Nephron (organoid): Measurements from ENCODE around the gene TTBK1.
A peak's percentile ranks its signal among the peaks of the same experiment; 100 is the strongest.

Source experiments
- H3K27ac Mint-ChIP-seq, 3 experiments: 2 replicates each; pipeline ENCODE4 v1.8.0; 2020; ENCODE audit warnings: mixed read lengths in 3 of 3, mild to moderate bottlenecking in 2 of 3, moderate library complexity in 1 of 3
- H3K27me3 Mint-ChIP-seq: 2 replicates; pipeline ENCODE4 v1.8.0; 2021; ENCODE audit warnings: low read depth, mild to moderate bottlenecking, moderate library complexity, mixed read lengths
- H3K36me3 Mint-ChIP-seq: 2 replicates; pipeline ENCODE4 v1.8.0; 2020; ENCODE audit warnings: low read depth, mixed read lengths
- H3K4me1 Mint-ChIP-seq: 2 replicates; pipeline ENCODE4 v1.8.0; 2020; ENCODE audit warnings: mixed read lengths
- H3K4me3 Mint-ChIP-seq, 3 experiments: 2 replicates each; pipeline ENCODE4 v1.8.0; 2020; ENCODE audit warnings: mild to moderate bottlenecking in 3 of 3, mixed read lengths in 3 of 3, moderate library complexity in 2 of 3
- H3K9me3 Mint-ChIP-seq: 2 replicates; pipeline ENCODE4 v1.8.0; 2020; ENCODE audit warnings: mixed read lengths
- TF ChIP-seq, protein P1 (sequence below), 3 experiments: fragments of 200-600 bp; sonication (generic); IDR thresholded peaks; one replicate each; pipeline ENCODE4 v1.5.0; 2021; ENCODE audit warnings: antibody characterized with exemption in 3 of 3; ENCODE audit not compliant: unreplicated experiment in 3 of 3

TTBK1 gene

DNA sequence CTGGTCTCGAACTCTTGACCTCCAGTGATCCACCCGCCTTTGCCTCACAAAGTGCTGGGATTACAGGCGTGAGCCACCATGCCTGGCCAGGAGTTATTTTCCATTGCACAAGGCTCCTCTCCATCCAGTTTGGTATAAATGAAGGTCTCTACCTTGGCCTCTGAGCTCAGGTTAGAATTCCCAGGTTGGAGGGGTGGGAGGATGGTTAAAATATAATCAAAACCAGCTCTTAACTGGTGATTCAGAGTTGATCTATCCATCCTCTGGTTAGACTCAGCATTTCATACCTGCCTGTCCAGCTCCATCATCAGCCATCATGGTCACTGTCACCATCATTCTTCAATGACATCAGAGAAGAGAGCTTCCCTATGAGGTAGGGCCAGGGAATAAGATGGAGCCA, 52.2 kb downstream of the TTBK1 start:
- H3K36me3 Mint-ChIP-seq: no peaks in the 10 kb centered on the region
- H3K4me3 Mint-ChIP-seq: no peak overlapping the region
- H3K9me3 Mint-ChIP-seq: no peaks in the 10 kb centered on the region
- no peak overlapping the region for H3K27ac Mint-ChIP-seq
- H3K27me3 Mint-ChIP-seq: peaks cover 4% of the 10 kb centered on the region
- TF ChIP-seq, protein P1, sequence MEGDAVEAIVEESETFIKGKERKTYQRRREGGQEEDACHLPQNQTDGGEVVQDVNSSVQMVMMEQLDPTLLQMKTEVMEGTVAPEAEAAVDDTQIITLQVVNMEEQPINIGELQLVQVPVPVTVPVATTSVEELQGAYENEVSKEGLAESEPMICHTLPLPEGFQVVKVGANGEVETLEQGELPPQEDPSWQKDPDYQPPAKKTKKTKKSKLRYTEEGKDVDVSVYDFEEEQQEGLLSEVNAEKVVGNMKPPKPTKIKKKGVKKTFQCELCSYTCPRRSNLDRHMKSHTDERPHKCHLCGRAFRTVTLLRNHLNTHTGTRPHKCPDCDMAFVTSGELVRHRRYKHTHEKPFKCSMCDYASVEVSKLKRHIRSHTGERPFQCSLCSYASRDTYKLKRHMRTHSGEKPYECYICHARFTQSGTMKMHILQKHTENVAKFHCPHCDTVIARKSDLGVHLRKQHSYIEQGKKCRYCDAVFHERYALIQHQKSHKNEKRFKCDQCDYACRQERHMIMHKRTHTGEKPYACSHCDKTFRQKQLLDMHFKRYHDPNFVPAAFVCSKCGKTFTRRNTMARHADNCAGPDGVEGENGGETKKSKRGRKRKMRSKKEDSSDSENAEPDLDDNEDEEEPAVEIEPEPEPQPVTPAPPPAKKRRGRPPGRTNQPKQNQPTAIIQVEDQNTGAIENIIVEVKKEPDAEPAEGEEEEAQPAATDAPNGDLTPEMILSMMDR (IDR thresholded peaks at IDR 0.05; ENCODE audit: unreplicated experiment in 3 of 3): no peak
- no peaks in the 10 kb centered on the region for H3K4me1 Mint-ChIP-seq

DNA sequence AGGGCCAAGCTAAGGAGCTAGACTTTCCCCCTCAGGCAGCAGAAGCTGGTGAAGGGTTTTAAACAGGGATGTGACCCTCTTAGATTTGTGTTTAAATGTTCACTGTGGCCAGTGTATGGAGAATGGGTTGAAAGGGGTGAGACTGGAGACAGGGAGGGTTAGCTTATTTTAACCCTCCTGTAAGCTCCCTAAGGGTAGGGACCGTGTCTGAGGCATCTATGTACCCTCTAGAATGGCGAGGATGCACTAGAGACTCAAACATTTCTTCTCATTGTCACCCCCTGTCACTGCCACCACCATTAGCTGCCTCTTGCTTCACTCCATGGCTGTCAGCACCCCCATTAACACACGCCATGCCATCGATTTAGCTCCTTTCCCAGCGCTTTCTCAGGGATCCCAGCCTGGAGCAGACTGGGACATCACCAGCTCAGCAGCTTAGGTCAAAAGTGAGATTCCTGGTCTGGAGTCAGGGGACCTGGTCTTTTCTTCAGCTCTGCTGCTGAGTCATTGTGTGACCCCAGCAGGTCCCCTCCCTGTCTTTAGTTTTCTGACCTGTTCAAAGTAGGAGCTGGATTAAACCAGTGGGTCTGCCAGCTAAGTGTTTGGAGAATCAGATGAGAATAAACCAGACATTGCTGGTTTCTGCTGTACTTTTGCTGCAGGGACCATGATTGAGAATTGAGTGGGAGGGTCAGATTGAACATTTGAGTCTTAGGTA, 53.7 kb downstream of the TTBK1 start:
- H3K36me3 Mint-ChIP-seq: no peaks in the 10 kb centered on the region
- no peaks in the 10 kb centered on the region for H3K4me1 Mint-ChIP-seq
- no peaks in the 10 kb centered on the region for H3K9me3 Mint-ChIP-seq
- TF ChIP-seq, protein P1 (IDR thresholded peaks at IDR 0.05; ENCODE audit: unreplicated experiment in 3 of 3): no peak
- H3K27ac Mint-ChIP-seq: peak overlapping the region in 1 of 3 experiments; percentile 77
- H3K27me3 Mint-ChIP-seq: peaks cover 7% of the 10 kb centered on the region
- H3K4me3 Mint-ChIP-seq: no peak overlapping the region

DNA sequence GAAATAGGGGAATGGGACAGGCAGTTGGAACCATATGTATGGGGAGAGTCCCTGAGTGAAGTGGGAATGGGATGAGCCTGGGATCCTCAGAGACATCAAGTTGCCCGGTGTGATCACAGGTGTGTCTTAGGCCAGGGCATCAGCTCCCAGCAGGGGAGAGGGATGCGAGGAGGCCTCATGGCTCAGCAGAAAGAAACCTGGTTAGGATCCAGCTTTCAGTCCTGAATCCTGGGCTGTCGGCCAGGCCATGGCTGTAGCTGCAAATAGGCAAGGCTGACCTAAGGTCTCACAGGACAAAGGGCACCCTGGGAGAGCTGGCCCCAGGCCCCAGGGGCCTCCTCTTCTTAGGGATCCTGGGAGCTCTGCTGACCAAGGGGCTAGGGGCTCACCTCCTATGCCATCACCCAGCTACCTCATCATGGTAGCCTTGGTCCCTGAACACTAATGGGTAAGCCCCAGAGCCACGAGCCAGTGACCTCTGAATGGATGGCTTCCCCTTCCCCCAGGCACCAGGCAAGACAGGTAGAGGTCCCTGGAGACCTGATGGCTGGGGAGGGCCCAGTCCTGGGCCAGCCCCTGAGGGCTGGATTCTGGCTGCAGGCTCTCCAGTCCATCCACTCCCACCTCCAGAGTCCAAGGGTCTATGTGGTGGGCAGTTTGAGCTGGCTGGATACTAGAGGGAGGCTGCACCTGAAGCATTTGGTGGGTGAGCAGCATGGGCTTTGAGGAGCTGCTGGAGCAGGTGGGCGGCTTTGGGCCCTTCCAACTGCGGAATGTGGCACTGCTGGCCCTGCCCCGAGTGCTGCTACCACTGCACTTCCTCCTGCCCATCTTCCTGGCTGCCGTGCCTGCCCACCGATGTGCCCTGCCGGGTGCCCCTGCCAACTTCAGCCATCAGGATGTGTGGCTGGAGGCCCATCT, 54.6 kb downstream of the TTBK1 start, which contains the start of gene SLC22A7:
TSS of gene SLC22A7 (plus strand) at position 617 of the 921 bp plus-strand sequence. CDS start at position 716, 99 bp downstream.
- Mint-ChIP-seq H3K4me3 (no peak within 1 kb of the TSS), H3K36me3 (no peaks in the 10 kb centered on the region), H3K27ac (peak within 1 kb of the TSS in 1 of 3 experiments; percentile 77), H3K27me3 (peaks cover 5% of the 10 kb centered on the region), H3K9me3 (no peaks in the 10 kb centered on the region), H3K4me1 (no peaks in the 10 kb centered on the region)
- TF ChIP-seq, protein P1 (IDR thresholded peaks at IDR 0.05; ENCODE audit: unreplicated experiment in 3 of 3): no peak

DNA sequence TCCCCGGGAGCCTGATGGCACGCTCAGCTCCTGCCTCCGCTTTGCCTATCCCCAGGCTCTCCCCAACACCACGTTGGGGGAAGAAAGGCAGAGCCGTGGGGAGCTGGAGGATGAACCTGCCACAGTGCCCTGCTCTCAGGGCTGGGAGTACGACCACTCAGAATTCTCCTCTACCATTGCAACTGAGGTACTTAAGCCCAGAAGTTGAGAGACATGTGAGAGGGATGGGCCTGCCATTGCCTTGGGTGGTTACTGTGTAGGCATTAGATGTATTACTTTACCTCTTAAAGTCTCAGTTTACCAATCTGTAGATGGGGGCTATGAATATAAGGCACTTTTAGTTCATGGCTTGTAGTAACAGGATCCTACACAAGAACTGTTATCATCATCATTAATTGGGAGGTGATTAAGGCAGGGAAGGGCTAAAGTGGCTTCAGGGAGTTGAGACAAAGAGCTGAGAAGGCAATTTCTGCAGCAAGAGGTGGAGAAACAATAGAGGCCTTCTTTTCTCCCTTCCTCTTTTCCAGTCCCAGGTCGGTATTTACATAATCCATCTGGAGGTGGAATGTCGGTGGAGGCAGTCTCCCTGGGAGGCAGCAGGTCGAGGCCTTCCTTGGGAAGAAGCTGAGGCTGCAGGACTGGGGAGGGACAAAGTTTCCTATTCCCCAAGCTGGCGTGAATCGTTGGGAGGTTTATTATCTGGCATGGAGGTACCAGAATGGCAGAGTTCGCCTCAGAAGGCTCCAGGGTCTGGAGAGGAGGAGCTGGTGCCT, 55.5 kb downstream of the TTBK1 start:
- peaks cover 5% of the 10 kb centered on the region for H3K27me3 Mint-ChIP-seq

More for the DNA sequence above, 55.5 kb downstream of the TTBK1 start:
- Mint-ChIP-seq H3K9me3 (no peaks in the 10 kb centered on the region), H3K36me3 (no peaks in the 10 kb centered on the region), H3K4me3 (no peak overlapping the region), H3K27ac (no peak overlapping the region), H3K4me1 (no peaks in the 10 kb centered on the region)
- TF ChIP-seq, protein P1 (IDR thresholded peaks at IDR 0.05; ENCODE audit: unreplicated experiment in 3 of 3): no peak
